HG02970 (cell line): ENCODE data around the gene SST.
A peak's percentile ranks its signal among the peaks of the same experiment; 100 is the strongest.

ENCODE experiments used
- ATAC-seq: cut with Tn5 transposase; IDR thresholded peaks from one replicate; pipeline ENCODE4 v1.9.1; 2021; ENCODE audit warnings: mild to moderate bottlenecking, moderate library complexity, moderate number of reproducible peaks; ENCODE audit not compliant: unreplicated experiment, low FRiP score

The SST gene

DNA sequence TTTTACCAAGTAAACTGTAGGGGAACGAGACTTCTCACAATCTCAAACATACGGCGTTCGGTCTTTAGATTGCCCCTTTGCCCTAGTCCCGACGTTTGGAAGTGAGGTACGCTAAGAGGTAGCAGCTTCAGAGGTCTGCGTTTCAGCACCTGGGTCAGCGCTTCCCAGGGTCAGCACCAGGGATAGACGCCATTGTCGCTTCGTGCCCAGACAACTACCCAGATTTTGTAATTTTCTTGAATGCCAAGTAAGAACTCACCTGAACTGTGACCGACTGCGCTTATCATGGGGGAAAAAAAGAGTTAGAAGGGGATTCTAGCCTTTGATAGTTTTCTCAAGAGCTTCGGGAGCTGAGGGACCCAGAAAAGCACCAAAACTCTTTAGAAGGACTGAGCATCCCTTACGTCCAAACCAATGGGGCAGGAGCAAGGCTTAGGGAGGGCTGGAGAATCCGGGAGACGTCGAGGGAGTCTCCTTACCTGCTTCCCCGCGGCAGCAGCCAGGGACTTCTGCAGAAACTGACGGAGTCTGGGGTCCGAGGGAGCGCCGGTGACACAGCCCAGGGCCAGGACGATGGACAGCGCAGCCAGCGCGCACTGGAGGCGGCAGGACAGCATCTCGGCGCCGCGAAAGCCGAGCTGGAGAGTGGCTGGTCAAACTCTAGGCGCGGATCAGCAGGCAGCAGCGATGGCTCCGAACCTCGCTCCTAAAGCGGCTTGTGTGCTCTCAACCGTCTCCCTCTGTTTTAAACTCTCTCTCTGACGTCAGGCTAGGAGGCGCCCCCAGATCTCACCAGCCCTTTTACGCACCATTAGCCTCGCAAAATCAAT lies at the start of gene SST:
SST (minus strand) TSS at position 720 of the 830 bp plus-strand sequence; CDS start at position 617, 103 bp downstream.
- ATAC-seq = no peak

DNA sequence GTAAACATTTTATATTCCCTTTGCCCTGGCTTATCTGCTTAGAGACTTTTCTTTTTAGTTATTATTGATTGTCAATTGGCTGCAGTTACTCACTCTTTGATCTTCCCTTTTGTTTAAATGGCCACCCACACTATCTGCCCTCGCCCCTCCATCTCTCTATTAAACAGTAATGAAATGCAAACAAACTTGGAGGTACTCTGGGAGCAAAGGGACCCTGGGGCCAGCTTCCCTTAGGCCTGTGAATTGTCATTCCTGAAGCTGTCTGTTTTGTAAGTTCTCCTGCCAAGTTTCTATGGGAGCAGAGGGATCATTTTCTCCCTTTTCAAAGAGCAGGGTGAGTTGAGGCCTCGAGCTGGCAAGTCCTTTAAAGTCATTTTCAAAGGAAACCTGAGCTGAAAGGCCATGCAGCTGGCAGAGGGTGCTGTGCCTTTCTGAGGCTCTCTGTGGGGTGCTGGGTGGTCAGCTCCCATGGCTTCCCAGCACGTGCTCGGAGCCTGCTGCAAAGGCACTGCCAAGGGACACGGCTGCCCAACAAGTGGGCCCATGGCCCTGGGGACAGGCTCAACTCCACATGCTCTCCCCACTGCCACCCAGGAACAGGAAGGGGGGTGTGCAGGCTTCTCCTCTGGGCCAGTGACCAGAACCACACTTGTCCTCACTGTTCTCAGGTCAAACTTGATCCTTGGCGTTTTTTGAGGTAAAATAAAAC lies 49.6 kb upstream of the SST start:
- ATAC-seq = no peak

DNA sequence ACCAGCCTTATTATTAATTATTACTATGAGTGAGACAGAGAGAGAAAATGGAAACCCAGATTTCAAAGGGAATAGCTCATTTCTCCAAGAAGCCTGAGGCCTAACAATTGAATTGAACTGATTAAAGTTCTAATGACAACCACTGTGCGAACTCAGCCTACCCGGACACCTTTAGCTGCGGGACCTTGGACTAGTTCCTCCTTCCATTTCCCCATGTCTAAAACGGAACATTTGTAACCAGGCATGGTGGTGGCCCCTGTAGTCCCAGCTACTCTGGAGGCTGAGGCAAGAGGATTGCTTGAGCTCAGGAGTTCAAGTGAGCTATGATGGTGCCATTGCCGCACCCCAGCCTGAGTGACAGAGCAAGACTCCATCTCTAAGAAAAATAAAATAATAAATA lies 48.6 kb upstream of the SST start:
- no peak for ATAC-seq

DNA sequence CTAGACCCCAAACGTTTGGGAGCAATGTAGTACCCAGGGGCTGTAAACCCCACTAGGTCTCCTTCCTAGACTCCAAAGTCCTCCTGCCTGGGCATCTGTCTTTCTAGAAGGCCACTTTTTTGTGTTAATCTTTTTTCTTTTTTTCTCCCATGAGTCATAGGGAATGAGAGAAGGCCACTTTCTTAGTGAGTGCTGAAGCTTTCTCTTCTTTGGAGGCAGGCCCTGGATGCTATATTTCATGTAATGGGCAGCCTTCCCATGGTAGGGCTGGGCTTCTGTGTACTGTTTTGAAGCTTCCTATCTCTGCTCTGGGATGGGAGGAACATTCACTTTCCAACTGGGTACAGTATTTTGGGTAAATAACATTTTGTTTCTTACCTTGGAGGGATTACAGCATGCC lies 47.4 kb upstream of the SST start:
- ATAC-seq = no peak

DNA sequence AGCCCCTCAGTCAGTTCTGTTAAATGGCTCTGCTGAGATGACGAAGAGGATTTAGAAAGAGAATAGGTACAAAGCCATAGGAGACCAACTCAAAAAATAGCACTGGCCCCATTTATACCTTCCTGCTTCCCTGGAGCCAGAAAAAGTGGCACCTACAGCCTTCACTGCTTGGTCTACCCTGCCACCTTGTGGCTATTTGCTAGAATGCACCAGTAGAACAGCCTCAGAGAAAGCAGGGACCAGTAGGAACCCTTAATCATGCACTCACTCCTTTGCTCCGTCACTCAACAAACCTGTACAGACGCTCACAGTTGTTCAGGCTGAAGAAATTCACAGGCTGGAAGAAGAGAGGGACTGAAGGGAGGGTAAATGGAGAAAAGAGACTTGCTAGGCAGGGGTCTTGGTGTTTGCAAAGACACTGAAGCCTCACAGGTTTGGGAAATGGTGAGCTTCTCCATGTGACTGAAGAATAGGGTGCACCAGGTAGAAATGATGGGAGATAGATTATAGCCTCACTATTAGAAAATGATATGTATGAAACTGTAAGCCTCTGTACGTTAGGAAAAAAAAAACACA lies 44.3 kb upstream of the SST start:
- peak; percentile 73 for ATAC-seq

DNA sequence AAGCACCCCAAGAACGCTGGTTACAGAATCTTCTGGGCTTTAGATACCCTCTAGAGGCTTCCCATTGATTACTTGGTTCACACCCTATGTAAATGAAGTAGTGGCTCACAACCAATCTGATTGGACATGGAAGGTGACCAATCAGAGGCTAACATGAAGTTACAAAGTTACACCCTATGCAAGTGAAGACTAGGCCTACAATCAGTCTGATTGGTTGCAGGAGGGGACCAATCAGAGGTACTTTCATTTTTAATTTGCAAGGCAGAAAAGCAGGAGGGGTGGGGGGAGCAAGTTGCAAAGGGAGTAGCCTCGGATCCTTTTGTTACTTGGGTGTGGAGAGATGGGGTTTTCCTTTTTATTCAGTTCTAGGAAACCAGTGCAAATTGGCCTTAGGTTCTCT lies 43.3 kb upstream of the SST start:
- no peak for ATAC-seq

DNA sequence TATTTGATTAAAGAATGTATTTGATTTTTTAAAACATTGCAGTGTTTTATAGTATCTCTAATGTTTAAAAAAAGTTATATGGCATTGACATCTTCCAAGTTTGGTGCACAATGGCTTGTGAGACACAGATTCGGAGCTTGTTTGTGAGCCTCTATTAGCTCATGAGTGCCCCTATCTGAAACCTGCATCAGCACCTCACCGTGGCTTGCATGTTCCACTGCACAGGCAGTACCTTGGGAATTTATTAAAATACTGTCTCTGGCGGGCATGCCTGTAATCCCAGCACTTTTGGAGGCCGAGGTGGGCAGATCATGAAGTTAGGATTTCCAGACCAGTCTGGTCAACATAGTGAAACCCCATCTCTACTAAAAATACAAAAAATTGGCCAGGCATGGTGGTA lies 39.0 kb upstream of the SST start:
- no peak for ATAC-seq

DNA sequence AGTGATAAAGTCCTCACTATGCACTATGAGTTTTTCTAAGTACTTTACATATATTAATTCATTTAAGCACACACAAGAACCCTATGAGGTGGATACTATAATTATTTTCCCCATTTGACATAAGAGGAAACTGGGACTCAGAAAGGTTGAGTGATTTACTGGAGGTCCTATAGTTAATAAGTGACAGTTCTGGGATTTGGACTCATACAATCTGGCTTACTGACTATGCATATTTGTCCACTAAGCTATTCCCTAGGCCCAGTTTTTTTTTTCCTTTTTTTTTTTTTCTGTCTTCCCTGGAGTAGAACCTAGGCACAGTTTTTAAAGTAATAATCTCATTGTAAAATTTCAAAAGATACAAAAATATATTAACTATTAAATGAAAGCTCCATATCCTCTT lies 38.5 kb upstream of the SST start:
- no peak for ATAC-seq

DNA sequence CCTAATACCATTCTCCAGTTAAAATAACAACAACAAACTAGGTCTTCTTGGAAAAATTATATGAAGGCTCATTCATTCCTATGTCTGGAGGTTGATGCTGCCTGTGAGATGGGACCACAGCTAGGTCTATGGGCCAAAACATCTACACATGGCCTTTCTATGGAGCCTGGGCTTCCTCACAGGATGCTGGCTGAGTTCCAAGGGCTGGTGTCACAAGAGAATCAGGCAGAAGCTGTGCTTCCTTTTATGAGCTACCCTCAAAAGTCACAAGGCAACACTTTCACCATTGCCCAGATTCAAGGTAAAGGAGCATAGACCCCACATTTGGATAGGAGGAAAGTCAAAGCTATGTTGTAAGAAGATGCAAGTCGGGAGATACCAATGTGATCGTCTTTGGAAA lies 36.8 kb upstream of the SST start:
- ATAC-seq = no peak

DNA sequence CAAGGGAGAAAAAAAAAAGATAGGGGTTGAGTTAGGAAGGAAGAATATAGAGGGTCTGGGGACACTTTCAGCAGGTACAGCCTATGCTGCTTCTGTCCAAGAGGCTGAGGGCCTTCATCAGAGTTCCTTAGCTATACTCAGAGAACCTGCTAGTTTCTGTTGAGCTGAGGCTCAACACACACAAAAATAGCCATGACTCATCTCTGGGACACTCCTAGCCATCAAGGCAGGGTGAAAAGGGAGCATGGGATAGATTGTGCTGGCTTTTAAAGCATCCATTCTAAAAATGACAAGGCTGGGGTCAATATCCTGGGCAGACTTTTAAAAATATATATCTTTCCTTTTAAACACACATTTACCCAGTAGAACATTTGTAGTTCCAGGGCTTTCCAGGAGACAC lies 35.0 kb upstream of the SST start:
- no peak for ATAC-seq

DNA sequence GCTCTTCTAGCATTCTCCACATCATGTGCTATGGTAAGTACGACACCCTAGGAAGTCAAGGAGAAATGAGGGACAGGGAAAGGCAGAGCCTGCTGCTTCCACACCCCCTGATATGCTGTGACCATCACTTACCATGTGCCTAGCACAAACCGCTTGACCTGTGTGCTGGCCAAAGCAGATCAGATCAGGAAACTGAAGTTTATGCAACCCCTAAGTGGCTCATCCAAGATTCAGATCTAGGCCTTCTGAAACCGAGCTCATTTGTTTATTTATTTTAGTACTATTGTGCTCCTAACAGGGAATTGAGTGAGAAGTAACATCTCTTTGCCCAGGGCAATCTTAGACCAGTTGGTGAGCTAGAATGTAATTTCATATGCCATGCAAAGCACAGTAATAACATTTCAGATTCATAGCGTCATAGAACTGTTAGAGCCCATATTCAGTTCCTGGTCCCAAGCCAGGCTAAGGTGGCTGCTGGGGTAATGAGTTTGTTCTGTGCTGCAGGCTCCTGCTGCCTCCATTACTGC lies 32.4 kb upstream of the SST start, which contains the start of gene RTP2:
RTP2 (minus strand) TSS at position 51 of the 527 bp plus-strand sequence. CDS start 429 bp downstream, outside the sequence.
- ATAC-seq = no peak

DNA sequence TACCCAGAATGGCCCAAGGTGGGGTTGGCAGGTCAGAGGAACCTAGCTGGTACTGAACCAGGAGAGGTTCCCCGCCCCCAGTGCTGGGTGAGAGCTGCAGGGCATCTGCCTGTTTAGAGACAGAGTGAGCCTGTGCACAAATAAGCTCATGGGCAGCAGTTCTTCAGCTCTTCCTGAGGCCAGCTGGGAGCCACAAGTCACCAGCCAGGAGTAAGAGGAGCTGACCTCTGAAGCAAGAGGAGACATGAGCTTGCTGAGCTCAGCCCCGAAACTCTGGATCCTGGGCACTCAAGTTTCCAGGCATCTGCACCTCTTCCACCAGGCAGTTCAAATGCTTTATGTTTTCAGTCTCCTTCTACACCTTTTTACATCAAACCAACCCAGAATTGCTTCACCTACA lies 30.1 kb upstream of the SST start:
- no peak for ATAC-seq

DNA sequence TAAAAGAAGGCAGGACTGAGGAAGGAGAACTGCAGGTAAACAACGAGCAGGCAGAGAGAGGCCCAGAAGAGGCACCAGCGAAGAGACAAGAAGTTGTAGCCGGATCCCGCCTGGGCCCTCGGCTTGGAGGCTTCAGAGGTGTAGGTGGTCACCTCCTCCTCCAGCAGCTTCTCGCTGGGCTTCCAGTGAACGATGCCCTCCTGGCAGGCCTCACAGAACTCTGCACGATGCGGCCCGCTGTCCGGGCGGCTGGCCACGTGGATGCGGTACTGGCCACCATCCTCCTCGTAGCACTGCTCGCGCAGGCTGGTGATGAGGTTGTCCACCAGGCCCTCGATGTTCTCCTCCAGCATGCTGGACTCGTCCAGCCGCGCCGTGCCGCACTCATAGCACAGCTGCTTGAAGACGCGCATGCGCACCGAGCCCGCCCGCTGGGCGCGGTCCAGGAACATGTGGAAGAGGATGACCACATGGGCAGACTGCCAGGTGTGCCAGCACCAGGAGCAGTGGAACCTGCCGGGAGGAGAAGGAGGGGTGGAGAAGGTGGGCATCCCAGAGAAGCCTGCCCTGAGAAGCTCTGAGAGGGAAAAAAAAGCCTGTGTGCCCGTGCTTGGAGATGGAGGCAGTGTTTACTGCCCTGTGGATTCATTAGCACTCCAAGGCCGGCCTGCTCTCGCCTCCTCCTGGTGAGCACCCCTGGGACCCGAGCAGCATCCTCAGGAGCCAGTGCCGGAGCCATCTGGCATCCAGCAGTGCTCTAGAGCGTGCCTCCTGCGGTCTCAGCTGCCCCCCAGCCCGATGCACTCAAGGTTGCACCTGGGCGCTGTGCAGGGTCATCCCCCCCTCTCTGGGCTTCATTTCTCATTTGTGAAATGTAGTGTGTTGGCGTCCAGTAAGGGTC lies 28.6 kb upstream of the SST start:
- no peak for ATAC-seq

DNA sequence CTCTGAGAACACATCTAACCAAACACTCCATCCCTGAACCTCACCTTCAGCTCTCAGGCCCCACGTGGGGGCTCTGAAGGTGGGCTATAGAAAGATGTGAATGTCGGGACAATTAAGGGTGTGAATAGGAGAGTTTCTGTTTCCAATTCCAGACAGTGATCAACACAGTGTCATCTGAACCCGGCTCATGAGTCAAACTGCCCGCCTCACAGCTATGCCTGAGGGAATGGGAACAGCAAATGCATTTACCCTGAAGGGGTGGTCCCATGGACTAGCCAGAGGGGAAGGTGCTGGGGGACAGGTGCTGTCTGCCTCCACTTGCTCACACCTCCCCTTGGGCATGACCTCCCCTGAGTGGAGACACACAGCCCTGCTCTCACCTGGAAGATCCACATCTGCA lies 25.8 kb upstream of the SST start:
- no peak for ATAC-seq

DNA sequence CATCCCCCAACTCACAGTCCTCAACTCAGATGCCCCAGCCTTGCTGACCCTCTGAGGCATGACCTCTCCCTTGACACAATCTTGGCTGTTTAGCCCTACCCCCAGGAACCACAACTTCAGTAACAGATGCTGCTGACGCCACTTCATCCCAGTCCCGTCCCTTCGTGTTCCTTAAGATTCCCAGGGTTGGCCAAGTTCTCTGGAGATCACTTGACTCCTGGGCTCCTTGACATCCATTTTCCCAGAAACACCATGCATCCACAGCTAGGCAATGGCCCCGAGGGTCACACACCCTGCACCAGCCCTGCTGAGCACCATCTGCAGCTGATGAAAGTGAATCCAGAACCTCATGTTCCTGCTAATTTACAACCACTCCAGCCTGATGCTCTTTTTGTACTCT lies 25.3 kb upstream of the SST start:
- ATAC-seq = no peak

DNA sequence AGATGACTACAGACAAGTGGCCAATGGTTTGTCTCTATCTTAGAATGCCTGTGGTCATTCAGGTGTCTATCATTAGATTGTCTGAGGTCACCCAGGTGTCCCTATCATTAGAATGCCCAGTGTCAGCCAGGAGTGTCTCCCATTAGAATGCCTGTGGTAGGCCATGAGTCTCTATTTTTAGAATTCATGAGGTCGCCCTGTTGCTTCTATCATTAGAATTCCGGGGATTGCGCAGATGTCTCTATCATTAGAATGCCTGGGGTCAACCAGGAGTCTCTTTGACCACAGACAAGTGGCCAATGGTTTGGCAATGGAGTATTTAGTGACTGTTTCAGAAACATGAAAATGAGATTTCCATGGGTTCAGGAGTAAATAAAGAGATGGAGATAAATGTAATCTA lies 24.6 kb upstream of the SST start:
- ATAC-seq = no peak

DNA sequence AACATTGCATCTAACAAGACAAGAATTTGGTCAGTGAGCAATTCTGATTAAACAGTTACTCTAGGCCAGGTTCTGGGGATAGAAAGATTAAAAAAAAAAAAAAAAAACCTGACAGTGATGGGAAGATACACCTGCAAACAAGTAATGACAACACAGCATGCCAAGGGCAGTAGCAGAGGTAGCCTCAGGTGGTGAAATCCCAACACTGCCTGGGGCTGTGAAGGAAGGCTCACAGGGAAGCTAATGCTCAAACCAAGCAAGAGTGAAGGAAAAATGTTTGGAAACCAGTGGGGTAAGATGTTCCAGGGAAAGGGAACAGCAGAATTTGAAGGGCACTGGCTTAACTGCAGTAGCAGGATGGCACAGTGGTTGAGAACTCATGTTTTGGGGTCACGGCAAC lies 23.2 kb upstream of the SST start:
- ATAC-seq = no peak

DNA sequence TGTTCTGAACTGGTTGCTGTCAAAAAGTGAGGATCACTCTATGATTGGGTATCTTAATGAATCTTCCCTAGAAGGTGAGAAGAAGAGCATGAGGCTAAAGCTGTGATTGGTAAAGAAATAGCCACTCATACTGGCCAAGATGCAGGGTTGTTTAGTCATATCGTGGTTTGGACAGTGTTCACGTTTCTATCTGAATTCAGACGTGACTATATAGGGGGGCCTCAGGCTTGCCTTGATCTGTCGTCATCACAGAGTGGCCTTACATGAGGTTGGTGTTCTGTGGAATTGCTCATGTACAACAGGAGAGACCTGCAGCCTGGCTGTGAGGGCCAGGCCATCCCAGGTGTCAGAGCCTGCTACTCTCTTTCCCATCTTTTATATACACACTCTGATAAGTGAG lies 19.8 kb upstream of the SST start:
- ATAC-seq = no peak

DNA sequence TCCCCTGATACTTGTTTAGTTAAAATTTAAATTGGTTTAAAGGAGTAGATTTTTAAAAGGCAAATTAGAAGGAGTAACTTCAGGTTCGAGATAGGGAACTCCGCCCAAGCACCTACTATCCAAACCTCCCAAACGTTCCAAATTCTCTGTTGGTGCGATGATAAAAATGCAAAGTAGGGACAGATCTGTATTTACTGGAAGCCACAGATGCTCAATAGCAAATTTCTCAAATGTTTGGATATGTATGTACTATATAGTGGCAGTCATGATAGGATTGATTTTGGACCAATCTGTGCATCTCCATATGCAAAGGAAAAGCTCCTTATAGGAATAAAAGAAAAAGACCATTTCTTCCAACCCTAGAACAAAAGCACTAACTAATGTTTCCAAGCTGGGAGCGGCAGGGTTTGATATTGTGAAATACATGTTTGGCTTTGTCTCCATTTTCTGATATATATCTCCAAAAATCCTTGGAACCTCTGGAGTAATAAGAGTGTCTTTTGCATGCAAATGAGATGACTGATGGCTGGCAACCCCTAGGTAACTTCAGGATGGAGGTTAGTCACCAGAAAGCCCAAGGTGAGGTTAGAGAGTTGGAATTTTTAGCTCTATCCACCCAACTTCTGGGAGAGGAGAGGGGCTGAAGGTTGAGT lies 16.6 kb upstream of the SST start:
- ATAC-seq = no peak

DNA sequence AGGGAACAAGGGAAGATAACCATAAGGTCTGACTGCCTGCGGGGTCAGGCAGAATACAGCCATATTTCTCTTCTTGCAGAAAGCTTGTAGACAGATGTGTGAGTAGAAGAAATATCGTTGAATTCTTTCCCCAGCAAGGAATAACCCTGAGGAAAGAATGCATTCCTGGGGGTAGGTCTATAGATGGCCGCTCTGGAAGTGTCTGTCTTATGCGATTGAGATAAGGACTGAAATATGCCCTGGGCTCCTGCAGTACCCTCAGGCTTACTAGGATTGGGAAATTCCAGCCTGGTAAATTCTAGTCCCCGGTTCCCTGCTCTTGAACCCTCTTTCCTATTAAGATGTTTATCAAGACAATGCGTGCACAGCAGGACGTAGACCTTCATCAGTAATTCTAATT lies 15.8 kb upstream of the SST start:
- ATAC-seq = no peak
